Lung (tissue), 12 donors: ENCODE measurements around the gene C1orf35. TPM values are rescaled to one million over a fixed set of nuclear protein-coding genes. Genes with fewer than 3 reads are reported as not detected.

Experiments used
- ATAC-seq: fragments of 200-7000 bp; cut with Tn5 transposase; one replicate; pipeline ENCODE4 v1.9.1; 2020; ENCODE audit warnings: moderate number of reproducible peaks; ENCODE audit not compliant: insufficient read depth, low FRiP score
- DNase-seq, 3 donors: peaks; one replicate each; pipeline ENCODE4 v3.0.0-alpha.2; 2013 to 2017
- H3K27ac ChIP-seq, 2 donors: one replicate each; pipeline ENCODE4 v1.5.1; 2013; ENCODE audit warnings: mild to moderate bottlenecking in 2 of 2, moderate library complexity in 2 of 2, control low read depth in 1 of 2, inconsistent platforms in 1 of 2, low read depth in 1 of 2, low read length in 1 of 2
- H3K27me3 ChIP-seq, 3 donors: one replicate each; pipeline ENCODE4 v1.5.1; 2013; ENCODE audit warnings: low read length in 2 of 3; ENCODE audit not compliant: control insufficient read depth in 3 of 3, insufficient read depth in 3 of 3
- H3K36me3 ChIP-seq, 4 donors: one replicate each; pipeline ENCODE4 v1.5.1; 2013; ENCODE audit warnings: low read length in 4 of 4, mild to moderate bottlenecking in 1 of 4, moderate library complexity in 1 of 4; ENCODE audit not compliant: control insufficient read depth in 4 of 4, insufficient read depth in 4 of 4
- H3K4me1 ChIP-seq, 5 donors: one replicate each; pipeline ENCODE4 v1.5.1; 2013; ENCODE audit warnings: low read length in 5 of 5, mild to moderate bottlenecking in 2 of 5, moderate library complexity in 1 of 5; ENCODE audit not compliant: control insufficient read depth in 5 of 5, insufficient read depth in 5 of 5
- H3K4me3 ChIP-seq: one replicate; pipeline ENCODE4 v1.5.1; 2013; ENCODE audit warnings: mild to moderate bottlenecking, control low read depth, moderate library complexity
- H3K9ac ChIP-seq, 2 donors: one replicate each; pipeline ENCODE4 v1.5.1; 2013; ENCODE audit warnings: low read length in 2 of 2, control low read depth in 1 of 2; ENCODE audit not compliant: insufficient read depth in 1 of 2
- H3K9me3 ChIP-seq, 4 donors: one replicate each; pipeline ENCODE4 v1.5.1; 2013; ENCODE audit warnings: low read length in 3 of 4, mild to moderate bottlenecking in 1 of 4, moderate library complexity in 1 of 4; ENCODE audit not compliant: control insufficient read depth in 4 of 4, insufficient read depth in 3 of 4
- CTCF ChIP-seq: IDR thresholded peaks from 2 replicates; pipeline ENCODE4 v1.5.1; 2012; ENCODE audit warnings: mild to moderate bottlenecking; ENCODE audit errors: control extremely low read depth, extremely low read depth
- WGBS, 2 donors: extraction: QIAGEN DNeasy Blood & Tissue Kit; methylation state at CpG; one replicate each; pipeline ENCODE4 v1.1.7; 2013; 5-methylcytosine and 5-hydroxymethylcytosine counted together
- polyA plus RNA-seq, 2 donors: library from polyadenylated mRNA; stranded (reverse); fragments of 200-250 nt; gene quantifications; one replicate each; pipeline ENCODE4 v1.2.1, GENCODE V29; 2013
- total RNA-seq, 2 donors: library from RNA; depleted of rRNA in 1 of 2; stranded (reverse); fragments of >200 nt in 1 of 2; gene quantifications; one replicate each; pipeline ENCODE4 v1.2.1, GENCODE V29; 2014 to 2021
- donor health status: control.
- donor health status: control.
- donor health status: Bipolar disorder and iron deficiency.
- donor health status: healthy.
- donor health status: DM: yes; HTN: yes; CAD: no.

Gene C1orf35
- total and polyA plus RNA-seq, 4 donors, result 9.1 to 19.9 (median 15.0) TPM

GRCh38 chr1:228145463-228146416, 42.6 kb upstream of the C1orf35 start:
- peaks cover 0 to 56% (median 1%) of the 10 kb centered on the region in 4 donors for H3K36me3 ChIP-seq
- ATAC-seq (no peak), DNase-seq (no peak)
- H3K4me1 ChIP-seq, result peaks cover 0 to 56% (median 25%) of the 10 kb centered on the region in 5 donors
- no peaks in the 10 kb centered on the region for H3K27me3 ChIP-seq
- no peaks in the 10 kb centered on the region for H3K9me3 ChIP-seq
- peak overlapping the region in 1 of 2 donors; percentile 4 for H3K27ac ChIP-seq
- H3K9ac ChIP-seq, result no peak overlapping the region
- WGBS, 2 donors, result 89 to 94% methylated on average over 27 to 31 of the region's 31 CpGs
- no peak for TF ChIP-seq CTCF
- H3K4me3 ChIP-seq, result no peak overlapping the region

DNA sequence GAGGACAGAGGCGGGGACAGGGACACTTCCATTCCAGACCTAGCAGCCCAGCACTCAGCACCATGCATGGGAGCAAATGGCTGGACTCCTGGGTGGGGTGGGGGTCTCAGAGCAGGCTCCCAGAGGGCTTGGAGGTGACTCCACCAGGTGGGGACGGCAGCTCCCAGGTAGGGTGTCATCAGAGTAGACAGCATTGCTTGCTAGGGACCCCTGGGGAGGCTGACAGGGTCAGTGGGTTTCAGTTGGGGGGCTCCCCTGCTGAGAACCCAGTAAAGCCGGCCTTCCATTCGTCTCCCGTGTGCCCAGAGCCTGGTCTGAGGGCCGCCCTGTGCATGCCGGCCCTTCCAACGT, 41.8 kb upstream of the C1orf35 start:
- Histone ChIP-seq H3K9ac (no peak overlapping the region), H3K4me1 (peaks cover 0 to 50% (median 18%) of the 10 kb centered on the region in 5 donors), H3K27me3 (no peaks in the 10 kb centered on the region), H3K36me3 (peaks cover 0 to 54% (median 3%) of the 10 kb centered on the region in 4 donors), H3K9me3 (no peaks in the 10 kb centered on the region), H3K27ac (peak overlapping the region in 1 of 2 donors; percentile 4), H3K4me3 (no peak overlapping the region)
- no peak for TF ChIP-seq CTCF
- no peak for DNase-seq
- no peak for ATAC-seq
- 91% methylated on average over 8 of the region's 8 CpGs for WGBS, 2 donors

DNA sequence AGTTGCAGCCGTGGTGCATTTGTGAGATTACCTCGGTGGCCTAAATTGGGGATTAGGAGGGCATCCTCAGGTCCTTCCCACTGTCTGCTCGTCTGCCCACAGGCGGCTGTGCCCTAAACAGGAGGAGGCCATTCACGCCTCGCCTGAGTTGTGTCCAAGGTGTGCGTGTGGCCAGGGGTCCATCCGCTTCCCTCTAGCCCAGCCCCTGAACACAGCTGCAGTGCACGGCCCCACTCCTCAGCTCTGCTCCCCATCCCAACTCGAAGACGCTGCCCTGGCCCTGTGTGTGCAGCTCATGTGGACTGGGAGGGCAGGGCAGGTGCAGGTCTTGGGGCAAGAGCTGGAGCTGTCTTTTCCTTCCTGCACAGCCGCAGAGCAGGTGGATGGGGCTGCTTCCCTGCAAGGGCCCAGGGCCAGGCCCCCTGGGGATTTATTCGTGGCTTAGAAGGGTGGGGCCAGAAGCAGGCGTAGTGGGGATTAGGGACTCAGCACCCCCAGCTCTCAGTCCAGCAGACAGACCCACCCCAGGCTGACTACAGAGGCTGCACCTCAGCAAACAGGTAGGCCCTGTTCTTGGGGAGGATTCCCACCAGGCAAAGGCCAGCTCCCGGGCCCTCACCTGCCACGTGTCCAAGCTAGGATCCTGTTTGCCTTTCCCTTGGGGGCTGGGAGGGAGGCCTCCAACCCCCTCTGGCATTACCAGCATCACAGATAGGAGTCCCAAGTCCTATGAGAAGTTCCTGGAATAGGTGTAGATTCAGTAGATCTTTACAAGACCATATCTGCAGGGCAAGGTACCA, 41.3 kb upstream of the C1orf35 start:
- Histone ChIP-seq H3K4me3 (no peak overlapping the region), H3K27me3 (no peaks in the 10 kb centered on the region), H3K36me3 (peaks cover 0 to 52% (median 3%) of the 10 kb centered on the region in 4 donors), H3K9me3 (no peaks in the 10 kb centered on the region), H3K9ac (no peak overlapping the region), H3K27ac (no peak overlapping the region), H3K4me1 (peaks cover 0 to 49% (median 12%) of the 10 kb centered on the region in 5 donors)
- WGBS, 2 donors, result 85 to 87% methylated on average over 16 of the region's 16 CpGs
- ATAC-seq, result no peak
- DNase-seq, result no peak
- no peak for TF ChIP-seq CTCF
